ENCODE results near the gene SPEM2. TPM values are rescaled to one million over a fixed set of nuclear protein-coding genes. Genes with fewer than 3 reads are reported as not detected.

SPEM2 gene
- polyA plus RNA-seq, 1 donor from 2014 or later = not detected

DNA sequence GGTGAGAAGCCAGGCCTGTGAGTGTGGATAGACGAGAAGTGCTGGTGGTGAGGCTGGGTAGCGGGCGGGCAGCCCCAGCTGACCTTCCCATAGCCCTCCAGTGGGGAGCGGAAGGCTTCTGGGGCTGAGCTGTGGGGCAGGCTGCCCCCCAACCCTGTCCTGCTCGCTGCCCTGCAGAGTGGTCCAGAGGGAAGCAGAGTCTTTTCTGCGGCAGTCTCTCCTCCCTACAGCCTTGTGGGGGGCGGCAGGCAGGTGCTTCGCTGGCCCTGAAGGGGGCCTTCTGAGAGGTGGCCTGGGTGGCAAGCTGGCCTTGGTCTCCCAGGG is 14.0 kb upstream of the SPEM2 start:
- Histone ChIP-seq H3K79me2 (replicated peaks; ENCODE audit: insufficient read depth, low read length) (peaks cover 14% of the 10 kb centered on the region), H3K4me2 (ENCODE audit: low read length) (no peak overlapping the region), H3K9ac (ENCODE audit: low read length) (no peak overlapping the region), H3K36me3 (ENCODE audit: insufficient read depth, low read length) (no peaks in the 10 kb centered on the region), H3K4me3 (ENCODE audit: low read length) (no peak overlapping the region), H3K27ac (ENCODE audit: low read length) (no peak overlapping the region), H3F3A (ENCODE audit: insufficient read depth, low read length, poor library complexity, severe bottlenecking) (no peaks in the 10 kb centered on the region), H3K27me3 (ENCODE audit: insufficient read depth, low read depth, low read length) (no peaks in the 10 kb centered on the region), H2AFZ (ENCODE audit: low read depth, low read length) (no peak overlapping the region), H3K9me2 (ENCODE audit: insufficient read depth, low read length) (no peaks in the 10 kb centered on the region), H4K20me1 (ENCODE audit: insufficient read depth) (peaks cover 6% of the 10 kb centered on the region), H3K9me3 (ENCODE audit: low read length) (no peaks in the 10 kb centered on the region)
- no peak for TF ChIP-seq POLR2AphosphoS5 (IDR thresholded peaks at IDR 0.05)
- no peak for TF ChIP-seq EP300 (conservative IDR thresholded peaks at IDR 0.05; ENCODE audit: poor library complexity, severe bottlenecking)
- TF ChIP-seq RAD21 (conservative IDR thresholded peaks at IDR 0.05) = no peak
- TF ChIP-seq MXI1 (conservative IDR thresholded peaks at IDR 0.05; ENCODE audit: poor library complexity, severe bottlenecking) = no peak
- TF ChIP-seq CTCF (IDR thresholded peaks at IDR 0.05; ENCODE audit: poor library complexity, severe bottlenecking) = no peak
- TF ChIP-seq SMC3 (conservative IDR thresholded peaks at IDR 0.05; ENCODE audit: poor library complexity) = no peak
- no peak for TF ChIP-seq REST (IDR thresholded peaks at IDR 0.05; ENCODE audit: borderline replicate concordance)
- no peak for TF ChIP-seq EZH2 (IDR thresholded peaks at IDR 0.05; ENCODE audit: borderline replicate concordance, insufficient read depth, low read length, poor library complexity, severe bottlenecking)
- TF ChIP-seq TAF1 (IDR thresholded peaks at IDR 0.05; ENCODE audit: low read depth) = no peak

DNA sequence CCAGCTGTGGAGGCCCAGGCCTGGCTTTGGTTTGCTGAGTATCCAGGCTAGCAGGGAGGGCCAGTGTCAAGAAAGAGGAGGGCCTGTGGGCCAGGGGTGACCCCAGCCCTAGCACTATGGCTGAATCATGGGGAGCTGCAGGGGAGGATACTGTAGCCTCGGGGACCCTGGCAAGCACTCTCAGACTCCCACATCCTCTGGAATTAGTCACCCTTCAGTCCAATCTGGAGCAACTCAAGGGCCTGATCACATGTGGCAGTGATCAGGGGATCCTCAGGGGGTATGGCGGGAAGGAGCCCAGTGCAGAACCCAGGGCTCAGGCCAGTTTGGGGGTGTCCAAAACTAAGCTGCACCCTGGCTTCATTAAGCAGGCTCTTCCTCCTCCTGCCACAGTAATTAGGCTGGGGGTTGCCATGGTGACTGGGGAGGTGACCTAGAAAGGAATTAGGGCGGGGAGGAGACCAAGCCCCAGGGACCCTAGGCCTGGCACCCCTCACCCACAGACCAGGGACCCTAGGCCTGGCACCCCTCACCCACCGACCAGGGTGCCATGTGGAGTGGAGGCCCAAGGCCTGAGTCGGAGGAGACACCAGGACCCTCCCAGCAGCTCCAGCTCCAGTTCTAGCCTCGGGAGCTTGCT is 11.9 kb upstream of the SPEM2 start:
- no peak for TF ChIP-seq EZH2 (IDR thresholded peaks at IDR 0.05; ENCODE audit: borderline replicate concordance, insufficient read depth, low read length, poor library complexity, severe bottlenecking)
- Histone ChIP-seq H3K27ac (ENCODE audit: low read length) (no peak overlapping the region), H3K9me3 (ENCODE audit: low read length) (no peaks in the 10 kb centered on the region), H3F3A (ENCODE audit: insufficient read depth, low read length, poor library complexity, severe bottlenecking) (no peaks in the 10 kb centered on the region), H3K4me2 (ENCODE audit: low read length) (no peak overlapping the region), H3K4me3 (ENCODE audit: low read length) (no peak overlapping the region), H4K20me1 (ENCODE audit: insufficient read depth) (peaks cover 4% of the 10 kb centered on the region), H3K36me3 (ENCODE audit: insufficient read depth, low read length) (no peaks in the 10 kb centered on the region), H3K9ac (ENCODE audit: low read length) (no peak overlapping the region), H3K27me3 (ENCODE audit: insufficient read depth, low read depth, low read length) (no peaks in the 10 kb centered on the region), H3K79me2 (replicated peaks; ENCODE audit: insufficient read depth, low read length) (no peaks in the 10 kb centered on the region), H3K9me2 (ENCODE audit: insufficient read depth, low read length) (no peaks in the 10 kb centered on the region), H2AFZ (ENCODE audit: low read depth, low read length) (no peak overlapping the region)
